Endodermal cell (in vitro differentiated cells): ENCODE data around the gene OR2L3. TPM values are rescaled to one million over a fixed set of nuclear protein-coding genes. Genes with fewer than 3 reads are reported as not detected.

ENCODE experiments used
- DNase-seq: peaks from one replicate; pipeline ENCODE4 v3.0.0-alpha.2; 2017
- H3K27ac ChIP-seq: 2 replicates; pipeline ENCODE4 v1.5.1; 2013; ENCODE audit warnings: mild to moderate bottlenecking, low read depth, low read length, moderate library complexity
- H3K27me3 ChIP-seq: 2 replicates; pipeline ENCODE4 v1.6.1; 2013; ENCODE audit warnings: mild to moderate bottlenecking, low read length, moderate library complexity; ENCODE audit not compliant: insufficient read depth, control insufficient read depth, poor library complexity, severe bottlenecking
- H3K36me3 ChIP-seq: 2 replicates; pipeline ENCODE4 v1.7.0; 2013; ENCODE audit warnings: mild to moderate bottlenecking, low read length, moderate library complexity; ENCODE audit not compliant: control insufficient read depth, insufficient read depth
- H3K4me1 ChIP-seq: one replicate; pipeline ENCODE4 v1.7.0; 2013; ENCODE audit warnings: low read length; ENCODE audit not compliant: control insufficient read depth, insufficient read depth
- H3K4me3 ChIP-seq: 2 replicates; pipeline ENCODE4 v1.5.1; 2013; ENCODE audit warnings: mild to moderate bottlenecking, low read length, moderate library complexity
- H3K9ac ChIP-seq: 2 replicates; pipeline ENCODE4 v1.6.1; 2013; ENCODE audit warnings: mild to moderate bottlenecking, low read length, moderate library complexity; ENCODE audit not compliant: poor library complexity, severe bottlenecking; ENCODE audit errors: extremely low read depth
- H3K9me3 ChIP-seq: 2 replicates; pipeline ENCODE4 v1.6.1; 2013; ENCODE audit warnings: mild to moderate bottlenecking, low read length, moderate library complexity; ENCODE audit not compliant: control insufficient read depth
- H3K27ac Mint-ChIP-seq: 2 replicates; pipeline ENCODE4 v1.8.0; 2020; ENCODE audit warnings: mixed read lengths
- H3K27me3 Mint-ChIP-seq: 2 replicates; pipeline ENCODE4 v1.8.0; 2021; ENCODE audit warnings: mild to moderate bottlenecking, mixed read lengths; ENCODE audit not compliant: insufficient read depth
- H3K36me3 Mint-ChIP-seq: 2 replicates; pipeline ENCODE4 v1.8.0; 2020; ENCODE audit warnings: low read depth, mixed read lengths
- H3K4me1 Mint-ChIP-seq: 2 replicates; pipeline ENCODE4 v1.8.0; 2020; ENCODE audit warnings: mixed read lengths
- H3K4me3 Mint-ChIP-seq: 2 replicates; pipeline ENCODE4 v1.8.0; 2020; ENCODE audit warnings: mild to moderate bottlenecking, moderate library complexity, mixed read lengths
- H3K9me3 Mint-ChIP-seq: 2 replicates; pipeline ENCODE4 v1.8.0; 2020; ENCODE audit warnings: mild to moderate bottlenecking, mixed read lengths
- CTCF ChIP-seq: fragments of 200-600 bp; sonication (generic); conservative IDR thresholded peaks from 2 replicates; pipeline ENCODE4 v1.5.0; 2021; ENCODE audit warnings: antibody characterized with exemption, mild to moderate bottlenecking
- WGBS, 2 experiments: methylation state at CpG; one replicate each; pipeline versions ENCODE4 v1.1.5 to v1.1.7; 2013; ENCODE audit warnings: missing lambda C conversion rate in 2 of 2, mixed read lengths in 1 of 2; ENCODE audit not compliant: insufficient coverage in 1 of 2, insufficient read length in 1 of 2; 5-methylcytosine and 5-hydroxymethylcytosine counted together
- total RNA-seq, 2 donors: library from RNA; stranded (reverse); fragmentation: NEBNext Ultra II Directional in 1 of 2; extraction: Animal tissue kit (Norgen Biotek cat#: 25700) in 1 of 2; gene quantifications; 2 replicates in 1 of 2; 3 replicates in 1 of 2; pipeline ENCODE4 v1.2.1, GENCODE V29; 2021

The OR2L3 gene
- total RNA-seq, 2 donors from 2014 or later = not detected

DNA sequence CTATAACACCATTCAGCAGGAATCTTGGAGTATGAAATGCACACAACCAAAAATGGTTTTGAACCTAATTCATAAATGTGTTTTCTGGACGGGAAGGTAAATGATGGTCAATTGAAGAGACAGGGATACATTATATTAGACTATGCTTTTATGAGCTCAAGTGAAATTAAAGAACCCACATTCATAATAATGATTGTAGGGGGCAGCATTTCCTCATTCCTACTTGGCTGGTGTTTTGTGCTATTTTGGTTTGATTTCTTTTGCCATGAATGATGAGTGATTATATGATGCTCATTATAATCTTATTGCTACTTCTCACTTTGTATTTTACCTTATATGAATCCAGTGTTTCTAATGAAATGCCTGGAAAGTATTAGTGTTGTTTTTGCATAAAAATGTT, 372 bp downstream of the OR2L3 start:
- Mint-ChIP-seq H3K9me3 (peaks cover 70% of the 10 kb centered on the region), H3K4me3 (no peak overlapping the region), H3K27ac (no peak overlapping the region), H3K4me1 (no peaks in the 10 kb centered on the region), H3K27me3 (no peaks in the 10 kb centered on the region), H3K36me3 (no peaks in the 10 kb centered on the region)
- TF ChIP-seq CTCF = no peak
- Histone ChIP-seq H3K27me3 (no peaks in the 10 kb centered on the region), H3K4me1 (no peaks in the 10 kb centered on the region), H3K9me3 (peaks cover 61% of the 10 kb centered on the region), H3K36me3 (no peaks in the 10 kb centered on the region), H3K4me3 (no peak overlapping the region), H3K9ac (no peak overlapping the region), H3K27ac (no peak overlapping the region)
- no peak for DNase-seq
- 83% methylated on average over 1 of the region's 1 CpG; no CpG with 5 or more reads in 1 of the 2 experiments for WGBS, 2 experiments

GRCh38 chr1:248054671-248055070, 8.0 kb downstream of the OR2L3 start:
- no peaks in the 10 kb centered on the region for H3K27me3 Mint-ChIP-seq
- H3K27ac Mint-ChIP-seq = no peak overlapping the region
- H3K9me3 Mint-ChIP-seq = peaks cover 76% of the 10 kb centered on the region
- H3K36me3 Mint-ChIP-seq = no peaks in the 10 kb centered on the region
- H3K9me3 ChIP-seq = peaks cover 78% of the 10 kb centered on the region
- no peaks in the 10 kb centered on the region for H3K36me3 ChIP-seq
- H3K4me3 ChIP-seq = no peak overlapping the region
- DNase-seq = no peak
- no peaks in the 10 kb centered on the region for H3K4me1 ChIP-seq
- no peaks in the 10 kb centered on the region for H3K4me1 Mint-ChIP-seq
- H3K9ac ChIP-seq = no peak overlapping the region
- TF ChIP-seq CTCF = no peak
- H3K27ac ChIP-seq = no peak overlapping the region
- no peak overlapping the region for H3K4me3 Mint-ChIP-seq
- no peaks in the 10 kb centered on the region for H3K27me3 ChIP-seq

DNA sequence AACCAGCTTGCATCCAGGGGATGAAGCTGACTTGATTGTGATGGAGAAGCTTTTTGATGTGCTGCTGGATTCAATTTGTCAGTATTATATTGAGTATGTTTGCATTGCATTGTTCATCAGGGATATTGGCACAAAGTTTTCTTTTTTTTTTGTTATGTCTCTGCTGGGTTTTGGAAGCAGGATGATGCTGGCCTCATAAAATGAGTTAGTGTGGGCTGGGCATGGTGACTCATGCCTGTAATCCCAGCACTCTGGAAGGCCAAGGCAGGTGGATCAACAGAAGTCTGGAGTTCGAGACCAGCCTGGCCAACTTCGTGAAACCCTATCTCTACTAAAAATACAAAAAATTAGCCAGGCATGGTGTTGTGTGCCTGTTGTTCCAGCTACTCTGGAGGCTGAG, 8.6 kb downstream of the OR2L3 start:
- no peak overlapping the region for H3K27ac ChIP-seq
- Mint-ChIP-seq H3K27ac (no peak overlapping the region), H3K27me3 (no peaks in the 10 kb centered on the region), H3K4me3 (no peak overlapping the region), H3K36me3 (no peaks in the 10 kb centered on the region), H3K4me1 (no peaks in the 10 kb centered on the region), H3K9me3 (peaks cover 73% of the 10 kb centered on the region)
- H3K4me3 ChIP-seq = no peak overlapping the region
- H3K27me3 ChIP-seq = no peaks in the 10 kb centered on the region
- H3K4me1 ChIP-seq = no peaks in the 10 kb centered on the region
- WGBS, 2 experiments = 57 to 71% methylated on average over 1 to 2 of the region's 2 CpGs
- no peak for TF ChIP-seq CTCF
- peaks cover 76% of the 10 kb centered on the region for H3K9me3 ChIP-seq
- no peak for DNase-seq
- H3K36me3 ChIP-seq = no peaks in the 10 kb centered on the region
- no peak overlapping the region for H3K9ac ChIP-seq
